Measurements from ENCODE around the gene POLR1G. TPM values are rescaled to one million over a fixed set of nuclear protein-coding genes. Genes with fewer than 3 reads are reported as not detected.
"Not testable (repeated sequence)": the region's sequence is repeated elsewhere in the genome, so short reads cannot be mapped to it uniquely, and the experiment has no call there.

The POLR1G gene
- total RNA-seq, 1 donor from 2014 or later = 4.5 TPM

GRCh38 chr19:45424191-45425058 is 18.0 kb downstream of the POLR1G start:
- H3K27ac ChIP-seq = peak overlapping the region; percentile 91
- DNase-seq (peak; percentile 73), ATAC-seq (peak; percentile 61 to 70)
- H3K36me3 ChIP-seq = peaks cover 17% of the 10 kb centered on the region
- H3K4me3 ChIP-seq = peak overlapping the region; percentile 65
- no peaks in the 10 kb centered on the region for H3K27me3 ChIP-seq (ENCODE audit: low read depth)
- intact Hi-C loops (cut with DNase I) = no loop called here
- H3K4me1 ChIP-seq = peaks cover 49% of the 10 kb centered on the region
- no peaks in the 10 kb centered on the region for H3K9me3 ChIP-seq
- TF ChIP-seq, protein P1, sequence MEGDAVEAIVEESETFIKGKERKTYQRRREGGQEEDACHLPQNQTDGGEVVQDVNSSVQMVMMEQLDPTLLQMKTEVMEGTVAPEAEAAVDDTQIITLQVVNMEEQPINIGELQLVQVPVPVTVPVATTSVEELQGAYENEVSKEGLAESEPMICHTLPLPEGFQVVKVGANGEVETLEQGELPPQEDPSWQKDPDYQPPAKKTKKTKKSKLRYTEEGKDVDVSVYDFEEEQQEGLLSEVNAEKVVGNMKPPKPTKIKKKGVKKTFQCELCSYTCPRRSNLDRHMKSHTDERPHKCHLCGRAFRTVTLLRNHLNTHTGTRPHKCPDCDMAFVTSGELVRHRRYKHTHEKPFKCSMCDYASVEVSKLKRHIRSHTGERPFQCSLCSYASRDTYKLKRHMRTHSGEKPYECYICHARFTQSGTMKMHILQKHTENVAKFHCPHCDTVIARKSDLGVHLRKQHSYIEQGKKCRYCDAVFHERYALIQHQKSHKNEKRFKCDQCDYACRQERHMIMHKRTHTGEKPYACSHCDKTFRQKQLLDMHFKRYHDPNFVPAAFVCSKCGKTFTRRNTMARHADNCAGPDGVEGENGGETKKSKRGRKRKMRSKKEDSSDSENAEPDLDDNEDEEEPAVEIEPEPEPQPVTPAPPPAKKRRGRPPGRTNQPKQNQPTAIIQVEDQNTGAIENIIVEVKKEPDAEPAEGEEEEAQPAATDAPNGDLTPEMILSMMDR (IDR thresholded peaks at IDR 0.05) = no peak

DNA sequence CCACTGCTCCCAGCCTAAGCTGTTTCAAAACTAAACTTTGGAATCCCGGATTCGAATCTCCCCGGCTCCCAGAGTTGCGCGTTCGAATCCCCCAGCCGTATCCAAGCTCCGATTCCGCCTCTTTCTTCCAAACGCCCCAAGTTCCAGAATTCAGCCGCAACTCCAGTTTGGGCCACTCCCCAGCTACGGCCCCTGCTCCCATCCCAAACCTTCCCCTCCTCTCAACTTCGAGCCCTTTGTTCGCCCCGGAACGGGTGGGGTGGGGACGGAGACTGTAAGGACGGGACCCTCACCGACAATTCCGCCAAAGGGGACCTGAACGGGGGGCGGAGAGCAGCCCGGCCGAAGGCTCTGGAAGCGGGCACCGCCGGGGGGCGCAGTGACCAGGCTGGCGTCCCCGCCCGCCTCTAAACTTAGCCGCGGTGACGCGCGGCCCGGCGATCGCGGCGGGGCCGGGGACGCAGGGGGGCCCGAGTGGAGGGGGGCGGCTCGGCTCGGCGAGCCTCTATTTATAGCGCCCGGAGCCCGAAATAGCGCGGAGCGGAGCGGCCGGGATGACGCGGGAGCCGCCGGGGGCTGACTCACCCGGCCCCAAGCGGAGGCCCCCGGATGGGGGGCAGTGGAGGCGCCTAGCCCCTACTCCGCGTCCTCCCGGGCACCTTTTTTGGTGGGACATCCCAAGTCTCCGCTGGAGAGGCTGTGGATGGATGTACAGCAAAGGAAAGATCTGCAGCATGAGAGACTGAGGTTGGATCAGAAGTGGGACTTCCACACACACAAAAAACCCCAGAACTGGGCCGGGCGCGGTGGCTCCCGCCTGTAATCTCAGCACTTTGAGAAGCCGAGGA is 22.2 kb downstream of the POLR1G start:
- intact Hi-C loops (cut with DNase I) = no loop called here
- Histone ChIP-seq H3K27ac (peak overlapping the region; percentile 59), H3K9me3 (no peaks in the 10 kb centered on the region), H3K36me3 (no peaks in the 10 kb centered on the region), H3K4me3 (peak overlapping the region; percentile 56), H3K4me1 (peaks cover 35% of the 10 kb centered on the region), H3K27me3 (ENCODE audit: low read depth) (no peaks in the 10 kb centered on the region)
- ATAC-seq = peak; percentile 32 to 56
- TF ChIP-seq, protein P1 (IDR thresholded peaks at IDR 0.05) = peak; percentile 44
- peak; percentile 52 for DNase-seq

- H3K27me3 ChIP-seq (ENCODE audit: low read depth); H3K4me3 ChIP-seq; DNase-seq; H3K9me3 ChIP-seq; intact Hi-C loops (cut with DNase I); ATAC-seq; H3K36me3 ChIP-seq; H3K27ac ChIP-seq: not testable (repeated sequence)
- peaks cover 25% of the 10 kb centered on the region for H3K4me1 ChIP-seq
These were observed 23.5 kb downstream of the POLR1G start for GRCh38 chr19:45429896-45430295.

DNA sequence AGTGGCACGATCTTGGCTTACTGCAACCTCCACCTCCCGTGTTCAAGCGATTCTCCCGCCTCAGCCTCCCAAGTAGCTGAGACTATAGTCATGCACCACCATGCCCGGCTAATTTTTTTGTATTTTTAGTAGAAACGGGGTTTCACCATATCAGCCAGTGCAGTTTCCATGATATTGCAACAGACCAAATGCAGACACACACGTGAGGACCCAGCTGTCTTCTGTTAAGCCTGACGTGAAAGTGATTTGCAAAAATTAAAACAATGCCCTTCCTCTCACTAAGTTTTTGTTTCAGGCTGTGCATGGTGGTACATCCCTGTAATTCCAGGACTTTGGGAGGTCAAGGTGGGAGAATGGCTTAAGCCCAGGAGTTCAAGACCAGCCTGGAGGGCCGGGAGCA is 24.6 kb downstream of the POLR1G start:
- H3K4me3 ChIP-seq; intact Hi-C loops (cut with DNase I); H3K27ac ChIP-seq; DNase-seq; H3K9me3 ChIP-seq; ATAC-seq; H3K27me3 ChIP-seq (ENCODE audit: low read depth); H3K36me3 ChIP-seq: not testable (repeated sequence)
- peaks cover 17% of the 10 kb centered on the region for H3K4me1 ChIP-seq

DNA sequence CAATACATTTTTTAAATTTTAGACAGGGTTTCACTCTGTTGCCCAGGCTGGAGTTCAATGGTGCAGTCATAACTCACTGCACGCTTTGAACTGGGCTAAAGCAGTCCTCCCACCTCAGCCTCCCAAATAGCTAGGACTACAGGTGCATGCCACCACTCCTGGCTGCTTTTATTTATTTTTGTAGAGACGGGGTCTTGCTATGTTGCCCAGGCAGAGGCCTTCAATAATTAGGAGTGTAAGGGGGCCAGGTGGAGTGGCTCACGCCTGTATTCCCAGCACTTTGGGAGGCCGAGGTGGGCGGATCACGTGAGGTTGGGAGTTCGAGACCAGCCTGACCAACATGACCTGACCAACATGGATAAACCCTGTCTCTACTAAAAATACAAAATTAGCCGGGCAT is 26.1 kb downstream of the POLR1G start:
- intact Hi-C loops (cut with DNase I) = not testable (repeated sequence)

DNA sequence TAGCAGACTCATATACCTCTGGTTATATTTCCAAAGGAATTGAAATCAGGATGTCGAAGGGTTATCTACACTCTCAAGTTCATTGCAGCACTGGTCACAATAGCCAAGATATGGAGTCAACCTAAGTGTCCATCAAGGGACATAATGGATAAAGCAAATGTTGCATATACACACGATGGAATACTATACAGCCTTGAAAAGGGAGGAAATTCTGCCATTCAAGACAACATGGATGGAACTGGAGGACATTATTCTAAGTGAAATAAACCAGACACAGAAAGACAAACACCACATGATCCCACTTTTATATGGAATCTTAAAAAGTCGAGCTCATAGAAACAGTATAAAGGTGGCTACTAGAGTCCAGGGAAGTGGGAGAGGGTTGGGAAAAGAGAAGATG is 30.9 kb downstream of the POLR1G start:
- Histone ChIP-seq H3K9me3 (no peaks in the 10 kb centered on the region), H3K27ac (no peak overlapping the region), H3K36me3 (no peaks in the 10 kb centered on the region), H3K4me1 (peaks cover 13% of the 10 kb centered on the region), H3K27me3 (ENCODE audit: low read depth) (no peaks in the 10 kb centered on the region), H3K4me3 (no peak overlapping the region)
- ATAC-seq (no peak), DNase-seq (no peak)
- TF ChIP-seq, protein P1 (IDR thresholded peaks at IDR 0.05) = no peak
- intact Hi-C loops (cut with DNase I) = loop anchor here (5.0 kb wide), 1 partner anchor 40 kb away; no protein-coding TSS in a partner anchor

More for the DNA sequence above, 26.1 kb downstream of the POLR1G start:
- H3K4me1 ChIP-seq = peaks cover 14% of the 10 kb centered on the region
- H3K9me3 ChIP-seq; H3K27me3 ChIP-seq (ENCODE audit: low read depth); H3K27ac ChIP-seq; H3K36me3 ChIP-seq; DNase-seq; H3K4me3 ChIP-seq; ATAC-seq: not testable (repeated sequence)

All from lower lobe of right lung (tissue), 2 donors.